ENCODE measurements around the gene DDO. TPM values are rescaled to one million over a fixed set of nuclear protein-coding genes. Genes with fewer than 3 reads are reported as not detected.

The DDO gene
- total and polyA plus RNA-seq, 4 donors: 0.79 to 3.1 (median 2.0) TPM

- H3K9me3 ChIP-seq (ENCODE audit: control insufficient read depth in 4 of 4, insufficient read depth in 3 of 4, low read length in 3 of 4): no peaks in the 10 kb centered on the region
- H3K36me3 ChIP-seq (ENCODE audit: control insufficient read depth in 4 of 4, insufficient read depth in 4 of 4, low read length in 4 of 4): no peaks in the 10 kb centered on the region
- H3K4me3 ChIP-seq: no peak overlapping the region
- no peaks in the 10 kb centered on the region for H3K4me1 ChIP-seq (ENCODE audit: control insufficient read depth in 5 of 5, insufficient read depth in 5 of 5, low read length in 5 of 5)
- WGBS, 2 donors: 86 to 92% methylated on average over 4 of the region's 4 CpGs
- H3K9ac ChIP-seq (ENCODE audit: insufficient read depth in 1 of 2, low read length in 2 of 2): no peak overlapping the region
- H3K27ac ChIP-seq (ENCODE audit: low read depth in 1 of 2, low read length in 1 of 2): no peak overlapping the region
- no peak for DNase-seq
- TF ChIP-seq CTCF (IDR thresholded peaks at IDR 0.05; ENCODE audit: control extremely low read depth, extremely low read depth): no peak
- ATAC-seq (ENCODE audit: insufficient read depth, low FRiP score): no peak
- no peaks in the 10 kb centered on the region for H3K27me3 ChIP-seq (ENCODE audit: control insufficient read depth in 3 of 3, insufficient read depth in 3 of 3, low read length in 2 of 3)
Measured at GRCh38 chr6:110440026-110440425, 24.7 kb upstream of the DDO start.

GRCh38 chr6:110439356-110439755 lies 24.0 kb upstream of the DDO start:
- Histone ChIP-seq H3K36me3 (ENCODE audit: control insufficient read depth in 4 of 4, insufficient read depth in 4 of 4, low read length in 4 of 4) (no peaks in the 10 kb centered on the region), H3K27me3 (ENCODE audit: control insufficient read depth in 3 of 3, insufficient read depth in 3 of 3, low read length in 2 of 3) (no peaks in the 10 kb centered on the region), H3K9ac (ENCODE audit: insufficient read depth in 1 of 2, low read length in 2 of 2) (no peak overlapping the region), H3K4me3 (no peak overlapping the region), H3K4me1 (ENCODE audit: control insufficient read depth in 5 of 5, insufficient read depth in 5 of 5, low read length in 5 of 5) (no peaks in the 10 kb centered on the region), H3K27ac (ENCODE audit: low read depth in 1 of 2, low read length in 1 of 2) (no peak overlapping the region), H3K9me3 (ENCODE audit: control insufficient read depth in 4 of 4, insufficient read depth in 3 of 4, low read length in 3 of 4) (no peaks in the 10 kb centered on the region)
- WGBS, 2 donors: 66 to 72% methylated on average over 5 of the region's 5 CpGs
- DNase-seq (no peak), ATAC-seq (ENCODE audit: insufficient read depth, low FRiP score) (no peak)
- no peak for TF ChIP-seq CTCF (IDR thresholded peaks at IDR 0.05; ENCODE audit: control extremely low read depth, extremely low read depth)

- Histone ChIP-seq H3K9ac (ENCODE audit: insufficient read depth in 1 of 2, low read length in 2 of 2) (no peak overlapping the region), H3K36me3 (ENCODE audit: control insufficient read depth in 4 of 4, insufficient read depth in 4 of 4, low read length in 4 of 4) (no peaks in the 10 kb centered on the region), H3K27ac (ENCODE audit: low read depth in 1 of 2, low read length in 1 of 2) (no peak overlapping the region), H3K4me1 (ENCODE audit: control insufficient read depth in 5 of 5, insufficient read depth in 5 of 5, low read length in 5 of 5) (no peaks in the 10 kb centered on the region), H3K27me3 (ENCODE audit: control insufficient read depth in 3 of 3, insufficient read depth in 3 of 3, low read length in 2 of 3) (peaks cover 0 to 2% (median 0%) of the 10 kb centered on the region in 3 donors), H3K4me3 (no peak overlapping the region), H3K9me3 (ENCODE audit: control insufficient read depth in 4 of 4, insufficient read depth in 3 of 4, low read length in 3 of 4) (no peaks in the 10 kb centered on the region)
- DNase-seq (no peak), ATAC-seq (ENCODE audit: insufficient read depth, low FRiP score) (no peak)
- WGBS, 2 donors: 87 to 91% methylated on average over 7 of the region's 7 CpGs
- TF ChIP-seq CTCF (IDR thresholded peaks at IDR 0.05; ENCODE audit: control extremely low read depth, extremely low read depth): no peak
Measured at GRCh38 chr6:110434961-110435602, 19.7 kb upstream of the DDO start.

All from lung (tissue), 12 donors.